Stimulated activated CD4-positive, alpha-beta T cell treated with anti-CD3 and anti-CD28 coated beads, Interleukin-2, amount 100 ng/mL, for 24 hours (primary cell): ENCODE results near the gene ZNF407.

ENCODE experiments used
- DNase-seq, 2 donors: peaks; one replicate each; pipeline ENCODE4 v3.0.0-alpha.2; 2020

ZNF407 gene

DNA sequence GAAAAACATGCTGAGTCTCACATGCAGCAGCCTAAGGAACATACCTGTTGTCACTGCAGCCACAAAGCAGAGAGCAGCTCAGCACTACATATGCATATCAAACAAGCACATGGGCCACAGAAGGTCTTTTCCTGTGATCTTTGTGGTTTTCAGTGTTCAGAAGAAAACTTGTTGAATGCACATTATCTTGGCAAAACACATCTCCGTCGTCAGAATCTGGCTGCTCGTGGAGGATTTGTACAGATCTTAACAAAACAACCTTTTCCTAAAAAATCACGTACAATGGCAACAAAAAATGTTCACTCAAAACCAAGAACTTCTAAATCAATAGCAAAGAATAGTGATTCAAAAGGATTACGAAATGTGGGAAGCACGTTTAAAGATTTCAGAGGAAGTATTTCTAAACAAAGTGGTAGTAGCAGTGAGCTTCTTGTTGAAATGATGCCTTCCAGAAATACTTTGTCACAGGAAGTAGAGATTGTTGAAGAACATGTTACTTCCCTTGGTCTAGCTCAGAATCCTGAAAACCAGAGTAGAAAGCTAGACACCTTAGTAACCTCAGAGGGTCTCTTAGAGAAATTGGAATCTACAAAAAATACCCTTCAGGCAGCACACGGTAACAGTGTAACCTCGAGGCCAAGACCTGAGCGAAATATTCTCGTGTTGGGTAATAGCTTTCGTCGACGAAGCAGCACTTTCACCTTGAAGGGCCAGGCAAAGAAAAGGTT is 34.1 kb downstream of the ZNF407 start:
- no peak for DNase-seq

DNA sequence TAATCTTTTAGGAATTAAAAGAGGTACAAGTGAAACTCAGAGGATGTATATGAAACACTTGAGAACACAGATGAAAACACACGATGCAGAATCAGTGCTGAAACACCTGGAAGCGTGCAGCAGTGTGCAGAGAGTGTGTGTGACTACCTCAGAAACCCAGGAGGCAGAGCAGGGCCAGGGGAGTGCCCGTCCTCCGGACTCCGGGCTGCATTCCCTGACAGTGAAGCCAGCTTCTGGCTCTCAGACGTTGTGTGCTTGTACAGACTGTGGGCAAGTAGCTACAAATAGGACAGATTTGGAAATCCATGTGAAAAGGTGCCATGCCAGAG is 34.6 kb downstream of the ZNF407 start:
- DNase-seq = no peak

DNA sequence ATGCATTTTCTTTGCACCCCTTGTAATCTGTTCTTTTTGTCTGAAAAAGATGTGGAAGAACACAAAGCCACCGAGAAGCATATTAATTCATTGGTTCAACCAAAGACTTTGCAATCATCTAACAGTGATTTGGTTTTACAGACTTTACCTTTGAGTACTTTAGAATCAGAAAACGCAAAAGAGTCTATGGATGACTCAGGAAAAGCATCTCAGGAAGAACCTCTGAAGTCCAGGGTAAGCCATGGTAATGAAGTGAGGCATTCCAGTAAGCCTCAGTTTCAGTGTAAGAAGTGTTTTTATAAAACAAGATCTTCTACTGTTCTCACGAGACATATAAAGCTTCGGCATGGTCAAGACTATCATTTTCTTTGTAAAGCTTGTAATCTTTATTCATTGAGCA is 35.2 kb downstream of the ZNF407 start:
- no peak for DNase-seq

DNA sequence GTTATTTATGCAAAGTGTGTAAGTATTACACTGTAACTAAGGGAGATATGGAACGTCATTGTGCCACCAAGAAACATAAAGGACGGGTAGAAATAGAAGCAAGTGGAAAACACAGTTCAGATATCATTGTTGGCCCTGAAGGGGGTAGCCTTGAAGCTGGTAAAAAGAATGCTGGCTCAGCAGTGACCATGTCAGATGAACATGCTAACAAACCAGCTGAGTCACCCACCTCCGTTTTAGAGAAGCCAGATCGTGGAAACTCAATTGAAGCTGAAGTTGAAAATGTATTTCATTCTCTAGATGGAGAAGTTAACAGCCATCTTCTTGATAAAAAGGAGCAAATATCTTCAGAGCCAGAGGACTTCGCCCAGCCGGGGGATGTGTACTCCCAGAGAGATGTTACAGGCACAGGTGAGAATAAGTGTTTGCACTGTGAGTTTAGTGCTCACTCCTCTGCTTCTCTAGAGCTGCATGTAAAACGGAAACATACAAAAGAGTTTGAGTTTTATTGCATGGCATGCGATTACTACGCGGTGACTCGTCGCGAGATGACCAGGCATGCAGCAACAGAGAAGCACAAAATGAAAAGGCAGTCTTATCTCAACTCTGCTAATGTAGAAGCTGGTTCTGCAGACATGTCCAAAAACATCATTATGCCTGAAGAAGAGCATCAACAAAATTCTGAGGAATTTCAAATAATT is 36.1 kb downstream of the ZNF407 start:
- no peak for DNase-seq

DNA sequence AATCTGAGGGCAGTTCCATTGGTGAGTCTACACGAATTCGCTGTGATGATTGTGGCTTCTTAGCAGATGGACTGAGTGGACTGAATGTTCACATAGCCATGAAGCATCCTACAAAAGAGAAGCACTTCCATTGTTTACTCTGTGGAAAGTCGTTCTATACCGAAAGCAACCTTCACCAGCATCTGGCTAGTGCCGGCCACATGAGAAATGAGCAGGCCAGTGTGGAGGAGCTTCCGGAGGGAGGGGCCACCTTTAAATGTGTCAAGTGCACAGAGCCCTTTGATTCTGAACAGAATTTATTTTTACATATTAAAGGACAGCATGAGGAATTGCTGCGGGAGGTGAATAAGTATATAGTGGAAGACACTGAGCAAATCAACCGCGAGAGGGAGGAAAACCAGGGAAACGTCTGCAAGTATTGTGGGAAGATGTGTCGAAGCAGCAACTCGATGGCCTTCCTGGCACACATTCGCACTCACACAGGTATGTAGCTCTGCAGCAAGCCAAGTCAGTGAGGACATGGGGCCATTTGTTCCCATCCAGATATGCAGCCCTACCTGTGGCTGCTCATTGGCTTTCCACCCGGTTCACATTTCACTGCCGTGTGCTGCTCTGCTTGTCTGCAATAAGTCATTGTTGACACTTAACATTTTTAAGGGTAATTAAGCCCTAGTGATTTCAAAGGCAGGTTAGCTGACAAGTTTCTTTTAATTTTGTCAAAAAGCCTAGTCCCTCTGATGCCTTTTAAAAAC is 37.7 kb downstream of the ZNF407 start:
- DNase-seq = no peak

DNA sequence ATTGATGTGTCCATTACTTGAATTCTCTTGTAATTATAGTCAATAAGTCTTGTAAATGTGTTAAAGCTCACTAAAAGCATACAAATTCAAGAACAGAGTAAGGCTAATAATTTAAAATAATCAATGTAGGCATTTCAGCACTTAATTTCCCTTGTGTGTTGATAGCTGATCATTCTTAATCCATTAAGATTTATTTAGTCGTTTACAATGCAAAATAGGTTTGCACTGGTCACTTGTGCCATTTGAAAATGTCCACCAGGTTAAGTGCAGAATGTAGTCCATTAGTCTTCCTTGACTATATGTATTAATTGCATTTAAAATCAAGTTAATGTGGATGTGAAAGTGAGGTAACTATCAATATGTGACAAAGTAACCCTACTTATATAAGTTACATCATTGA is 39.4 kb downstream of the ZNF407 start:
- no peak for DNase-seq

DNA sequence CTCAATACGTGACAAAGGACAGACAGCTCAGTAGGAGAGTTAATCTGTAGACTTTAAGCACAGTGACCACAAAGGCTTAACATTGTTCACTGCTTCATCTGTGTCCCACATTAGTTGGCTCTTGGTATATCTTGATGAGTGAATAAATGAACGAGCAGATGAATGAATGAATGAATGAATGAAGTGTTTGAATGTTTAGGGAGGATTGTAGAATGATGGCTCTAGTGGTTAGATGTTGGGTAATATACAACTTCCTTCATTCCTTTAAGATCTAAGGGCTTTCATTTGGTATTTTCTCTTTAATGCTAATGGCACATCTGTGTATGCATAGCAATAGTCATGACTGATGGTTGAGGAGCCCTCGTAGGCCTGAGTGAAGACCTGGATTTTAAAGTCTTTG is 40.5 kb downstream of the ZNF407 start:
- no peak for DNase-seq

DNA sequence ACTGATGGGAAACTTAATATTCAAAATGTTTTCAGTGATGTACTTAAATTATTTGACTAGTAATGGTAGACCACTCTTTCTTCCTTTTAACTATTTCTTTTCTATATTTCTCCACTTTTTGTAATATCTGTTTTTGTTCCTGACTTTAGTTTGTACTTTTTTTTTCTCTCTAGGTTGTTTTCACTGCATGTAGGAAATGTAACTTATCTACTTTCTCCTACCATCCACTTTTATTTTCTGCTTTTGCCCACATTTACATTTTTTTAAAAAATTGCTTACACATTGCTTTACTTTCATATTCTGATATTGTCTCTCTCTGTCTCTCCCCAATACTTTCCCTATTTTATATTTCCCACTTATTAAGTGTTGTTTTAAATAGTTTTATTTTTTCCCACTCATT is 47.0 kb downstream of the ZNF407 start:
- DNase-seq = no peak

DNA sequence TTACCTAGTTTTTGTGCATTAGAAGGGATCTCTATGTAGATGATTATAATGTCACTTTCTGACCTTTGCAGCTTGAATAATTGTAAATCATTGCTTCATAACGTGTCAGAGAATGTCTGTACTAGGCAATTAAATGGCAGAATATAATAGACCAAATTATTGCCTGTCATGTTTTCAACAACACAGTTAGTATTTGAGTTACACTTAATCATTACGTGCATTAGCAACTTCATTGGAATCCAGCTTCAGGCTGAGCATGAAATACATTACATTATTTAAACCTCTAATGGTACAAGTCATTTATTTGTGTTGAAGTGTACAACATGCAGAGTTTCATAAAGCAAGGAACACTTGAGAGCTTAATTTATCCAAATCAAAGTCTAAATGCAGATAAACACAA is 48.0 kb downstream of the ZNF407 start:
- no peak for DNase-seq

DNA sequence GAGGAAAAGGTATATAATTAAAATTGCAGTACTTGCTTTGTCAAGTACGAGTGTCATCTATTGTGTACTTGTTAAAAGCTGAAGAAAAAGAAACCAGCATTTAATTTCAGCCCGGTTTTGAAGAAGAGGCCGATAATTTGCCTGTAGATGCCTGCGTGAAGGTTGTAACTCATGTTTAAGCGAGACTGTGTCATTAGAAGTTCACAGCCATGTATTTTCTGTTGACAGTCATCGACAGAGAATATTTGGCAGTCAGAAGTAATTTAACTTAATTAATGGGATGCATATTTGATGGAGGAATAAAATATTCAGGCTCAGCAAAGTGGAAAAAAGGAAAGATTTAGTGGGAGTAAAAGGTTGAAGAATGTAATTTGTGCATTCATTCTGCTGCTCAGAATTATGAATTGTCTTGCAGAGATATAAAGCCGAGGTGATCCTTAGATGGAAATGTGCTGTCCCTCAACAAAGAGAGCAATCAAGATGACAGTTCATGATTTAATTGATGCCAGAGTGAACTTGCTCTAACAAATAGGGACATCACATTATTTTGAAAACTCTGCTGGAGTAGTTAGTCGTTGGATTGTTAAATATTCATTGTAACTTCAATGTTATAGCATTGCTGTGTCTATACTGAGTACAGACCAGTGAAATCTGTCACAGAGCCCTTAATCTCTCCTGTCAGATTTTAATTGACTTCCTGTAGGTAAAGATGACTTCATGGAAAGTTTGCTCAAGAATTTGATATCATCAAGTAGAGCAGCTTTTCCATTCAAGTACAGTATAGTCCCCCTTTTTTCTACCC is 53.9 kb downstream of the ZNF407 start:
- no peak for DNase-seq

DNA sequence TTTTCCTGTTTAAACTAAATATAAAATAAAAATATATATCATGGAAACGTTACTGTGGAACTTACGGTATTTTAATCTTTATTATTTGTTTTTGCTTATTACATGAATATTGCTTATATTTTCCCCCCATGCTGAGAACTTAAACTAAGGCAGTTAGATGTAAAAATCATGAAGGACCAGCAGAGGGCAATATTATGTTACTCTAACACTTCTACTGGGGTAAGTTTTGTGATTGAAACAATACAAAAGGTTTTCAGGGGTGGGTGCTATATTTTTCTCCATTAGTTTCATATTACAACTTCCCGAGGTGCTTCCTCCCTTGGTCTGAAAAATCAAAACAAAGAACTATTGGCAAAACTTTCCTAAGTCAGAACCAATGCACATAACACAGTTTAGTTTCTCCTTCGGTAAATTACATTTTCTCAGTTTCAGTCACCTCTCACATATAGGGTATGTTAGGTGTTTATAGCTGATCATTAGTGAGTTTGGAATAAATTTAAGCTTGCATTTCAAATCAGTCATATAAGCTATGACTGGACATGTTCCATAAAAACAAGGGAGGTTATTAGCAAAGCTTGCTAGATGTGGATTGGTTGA is 54.8 kb downstream of the ZNF407 start:
- DNase-seq = no peak

DNA sequence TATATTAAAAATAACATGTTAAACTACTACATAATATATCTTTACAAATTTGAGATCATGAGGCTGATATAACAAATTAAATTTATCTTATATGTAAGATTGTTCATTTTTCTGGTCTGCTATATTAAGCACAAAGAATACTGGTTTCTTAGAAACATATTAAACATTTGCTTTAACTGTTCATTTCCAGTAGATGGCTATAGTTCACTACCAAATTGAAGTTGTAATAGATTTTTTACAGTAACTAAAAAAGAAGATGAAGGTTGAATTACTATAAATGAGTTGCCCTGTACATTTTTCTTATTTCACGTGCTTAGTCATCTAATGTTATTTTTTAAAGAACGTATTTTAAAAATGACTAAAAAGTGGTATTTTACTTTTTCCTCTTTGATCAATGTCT is 57.0 kb downstream of the ZNF407 start:
- no peak for DNase-seq

DNA sequence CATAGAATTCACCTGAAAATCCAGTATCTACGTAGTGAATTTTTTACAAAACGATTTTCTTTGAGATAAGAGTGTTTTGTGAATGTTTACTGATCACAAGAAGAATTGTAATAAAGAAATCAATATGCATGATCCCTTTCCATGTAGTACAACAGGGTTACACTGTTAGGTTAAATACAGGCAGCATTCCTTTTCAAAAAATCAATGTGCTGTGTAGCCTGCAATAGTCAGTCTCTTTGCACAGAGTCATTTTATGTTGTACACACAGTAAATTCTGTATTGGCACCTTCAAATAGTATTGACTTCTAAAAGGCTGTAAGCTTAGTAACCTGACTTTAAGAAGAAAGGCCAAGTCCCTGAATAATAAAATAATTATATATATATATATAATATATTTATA is 63.3 kb downstream of the ZNF407 start:
- DNase-seq = no peak

DNA sequence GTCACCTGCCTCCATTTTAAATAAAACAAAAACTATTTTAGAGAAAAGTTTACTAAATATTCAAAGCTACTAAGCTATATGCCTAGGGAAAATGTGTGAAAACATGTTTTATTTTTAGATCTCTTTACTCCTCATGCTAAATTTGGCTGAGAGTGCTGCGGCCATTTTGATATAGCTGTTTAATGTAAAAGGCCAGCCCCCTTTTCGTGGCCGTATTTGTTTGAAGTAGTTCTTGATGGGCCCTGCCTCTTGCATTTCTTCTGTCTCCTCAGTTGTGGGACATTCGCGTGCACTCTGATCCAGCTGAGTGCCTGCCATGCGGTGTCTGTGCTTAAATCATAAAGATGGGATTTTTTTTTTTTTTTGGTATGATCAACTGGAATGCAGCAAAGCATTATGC is 64.0 kb downstream of the ZNF407 start:
- no peak for DNase-seq

DNA sequence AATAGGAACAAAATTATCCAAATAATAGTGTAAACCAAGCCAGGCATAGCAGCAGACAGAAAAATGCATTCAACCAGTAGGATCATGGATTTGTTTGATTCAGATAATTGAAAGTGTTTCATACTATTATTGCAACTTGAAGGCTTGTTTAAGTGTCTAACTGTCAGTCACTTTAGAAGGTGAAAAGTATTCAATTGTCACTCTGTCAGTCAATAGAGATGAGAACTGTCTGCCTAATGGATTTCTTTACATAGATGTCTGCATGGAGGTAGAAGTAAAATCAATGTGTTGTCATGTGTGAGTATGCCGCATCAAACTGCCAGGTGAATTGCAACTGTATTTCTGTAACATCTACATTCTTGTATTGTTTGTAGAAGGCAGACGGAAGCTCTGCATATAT is 65.0 kb downstream of the ZNF407 start:
- DNase-seq = no peak

DNA sequence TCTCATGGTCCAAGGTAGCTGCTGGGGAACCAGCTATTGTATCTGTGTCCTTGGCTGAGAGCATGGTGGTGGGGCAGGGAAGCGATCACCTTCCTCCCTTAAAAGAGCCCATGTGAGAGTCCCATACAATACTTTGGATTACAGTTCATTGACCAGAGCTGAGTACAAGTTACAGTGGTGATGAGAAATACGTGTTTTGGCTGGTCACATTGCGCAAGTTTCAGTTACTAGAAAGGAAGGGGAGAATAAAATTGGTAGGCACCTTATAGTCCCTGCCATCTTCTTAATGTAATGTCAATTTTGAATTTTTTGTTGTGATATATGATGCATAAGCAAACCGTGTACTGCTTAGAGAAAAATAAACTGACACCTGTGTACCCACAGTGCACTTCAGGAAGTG is 67.7 kb downstream of the ZNF407 start:
- no peak for DNase-seq

DNA sequence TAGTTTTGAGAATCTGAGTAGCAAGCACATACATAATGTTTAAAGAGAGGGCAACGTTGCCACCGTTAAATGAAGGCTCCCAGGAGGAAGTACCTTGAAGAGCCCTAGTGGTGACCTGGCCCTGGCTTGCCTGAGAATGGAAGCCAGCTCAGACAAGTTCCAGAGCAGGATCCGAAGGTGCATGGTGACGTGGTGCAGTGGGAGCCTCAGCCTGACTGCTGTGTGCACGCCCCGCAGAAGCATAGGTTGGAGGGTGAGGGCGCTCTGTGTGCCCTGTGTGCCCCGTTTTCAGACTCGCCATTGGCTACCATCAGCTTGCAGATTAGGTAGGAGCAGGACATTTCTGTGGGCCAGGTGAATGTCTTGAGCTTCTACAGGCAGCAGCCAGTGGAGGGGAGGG is 68.2 kb downstream of the ZNF407 start:
- no peak for DNase-seq

DNA sequence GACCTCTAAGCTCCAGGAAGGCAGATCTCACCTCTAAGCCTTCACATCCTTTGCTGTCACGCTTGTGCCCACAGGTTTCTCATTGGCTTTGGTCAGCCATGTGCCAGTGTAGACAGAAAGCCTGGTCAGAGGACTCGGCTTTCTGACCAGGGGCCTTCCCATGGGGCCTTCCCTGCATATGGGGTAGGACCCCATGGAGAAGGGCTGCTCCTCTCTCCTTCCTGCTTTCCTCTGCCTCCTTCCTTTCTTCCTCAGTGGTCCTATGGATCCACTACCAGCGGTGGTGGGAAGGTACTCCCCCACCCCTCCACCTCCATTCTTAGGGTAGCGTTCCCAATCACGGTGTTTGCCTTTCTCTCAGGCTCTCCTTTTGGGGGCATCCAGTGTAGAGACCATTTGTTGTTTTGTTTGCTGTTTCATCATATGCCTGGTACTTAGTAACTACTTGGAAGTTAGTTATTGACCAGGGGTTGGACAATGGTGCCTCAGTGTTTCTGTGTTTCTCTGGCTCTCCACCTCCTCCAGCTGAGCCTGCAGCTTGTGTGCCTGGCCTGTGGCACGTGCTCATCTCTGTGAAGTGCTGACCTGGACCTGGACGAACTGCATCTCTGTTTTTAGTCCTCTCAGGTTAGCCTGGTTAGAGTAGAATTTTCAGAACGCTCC is 71.6 kb downstream of the ZNF407 start:
- DNase-seq = no peak

DNA sequence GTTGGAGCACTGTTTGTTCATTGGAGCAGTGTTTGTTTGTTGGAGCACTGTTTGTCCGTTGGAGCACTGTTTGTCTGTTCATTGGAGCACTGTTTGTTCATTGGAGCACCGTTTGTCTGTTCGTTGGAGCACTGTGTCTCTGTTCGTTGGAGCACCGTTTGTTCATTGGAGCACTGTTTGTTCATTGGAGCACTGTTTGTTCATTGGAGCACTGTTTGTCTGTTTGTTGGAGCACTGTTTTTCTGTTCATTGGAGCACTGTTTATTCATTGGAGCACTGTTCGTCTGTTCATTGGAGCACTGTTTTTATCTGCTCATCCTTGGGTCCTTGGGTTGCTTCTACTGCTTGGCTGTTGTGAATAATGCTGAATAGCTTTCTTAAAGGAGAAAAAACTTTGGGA is 74.7 kb downstream of the ZNF407 start:
- DNase-seq = no peak

DNA sequence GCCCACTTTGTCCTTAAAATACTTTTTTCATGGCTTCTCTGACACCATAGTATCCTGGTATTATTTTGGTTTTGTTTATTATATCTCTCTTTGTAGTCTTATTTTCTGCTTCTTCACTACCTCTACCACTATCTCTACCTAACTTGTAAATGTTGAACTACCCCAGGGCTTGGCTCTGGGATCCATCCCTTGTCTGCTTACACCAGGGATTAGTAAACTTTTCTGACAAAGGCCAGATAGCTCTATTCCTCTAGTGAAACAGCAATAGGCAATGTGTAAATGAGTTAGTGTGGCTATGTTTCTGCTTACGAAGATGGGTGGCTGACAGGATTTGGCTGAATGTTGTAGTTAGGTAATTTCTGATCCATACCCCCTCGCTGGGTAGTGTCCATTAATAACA is 76.8 kb downstream of the ZNF407 start:
- DNase-seq = no peak

DNA sequence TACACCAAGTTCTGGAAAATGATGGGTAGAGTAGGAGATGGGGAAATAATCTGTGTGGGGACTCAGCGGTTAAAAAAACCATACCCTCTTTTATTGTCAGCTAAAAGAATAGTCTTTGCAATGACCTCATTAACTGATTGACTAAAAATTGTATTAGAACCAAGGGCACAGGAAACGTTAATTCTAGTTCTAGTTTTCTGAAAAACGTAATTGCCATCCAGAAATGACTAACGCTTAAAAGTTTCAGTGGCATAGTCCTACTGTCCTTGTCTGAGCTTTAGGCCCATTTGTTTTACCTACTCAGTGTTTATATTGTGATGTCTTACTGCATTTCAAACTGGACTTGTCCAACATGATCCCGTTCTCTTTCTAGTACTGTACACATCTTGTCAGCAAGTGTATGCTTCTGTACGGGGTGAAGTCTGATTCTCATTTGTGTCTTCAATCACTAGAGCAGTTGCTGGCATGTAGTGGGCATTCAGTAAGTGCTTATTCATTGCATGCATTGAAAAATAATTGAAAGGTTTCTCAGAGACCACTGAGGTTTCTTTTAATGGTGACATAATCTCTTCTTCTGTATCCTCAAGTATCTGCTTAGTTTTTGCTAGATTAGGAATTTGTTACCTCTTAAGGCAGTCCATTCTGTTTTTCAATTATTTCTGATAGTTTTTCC is 81.5 kb downstream of the ZNF407 start:
- no peak for DNase-seq

DNA sequence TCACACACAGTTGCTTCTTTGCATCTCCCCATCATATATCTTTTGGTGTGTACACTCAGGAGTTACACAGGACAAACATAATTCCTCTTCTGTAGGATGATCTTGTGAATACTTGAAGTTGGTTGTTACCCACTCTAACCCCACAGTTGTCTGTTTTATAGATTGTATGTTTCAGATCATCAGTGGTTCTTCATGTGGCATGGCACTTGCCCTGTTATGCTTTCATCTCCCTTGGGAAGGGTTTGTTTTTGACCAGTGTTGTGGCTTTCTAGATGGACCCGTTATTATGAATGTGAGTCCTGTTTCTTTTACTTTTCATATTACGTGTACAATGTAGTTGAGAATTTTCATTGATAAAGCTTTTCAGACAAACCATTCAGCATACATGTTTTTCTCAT is 82.0 kb downstream of the ZNF407 start:
- DNase-seq = no peak
